ENCODE results near the gene MACROD2. TPM values are rescaled to one million over a fixed set of nuclear protein-coding genes. Genes with fewer than 3 reads are reported as not detected.

The MACROD2 gene
- total RNA-seq, 1 experiment from 2014 or later: 1.6 TPM

GRCh38 chr20:15784020-15784419, 1788.7 kb downstream of the MACROD2 start:
- Mint-ChIP-seq H3K36me3 (ENCODE audit: insufficient read depth in 1 of 3, low read depth in 3 of 3) (no peaks in the 10 kb centered on the region), H3K4me3 (no peak overlapping the region), H3K4me1 (peaks cover 20 to 25% of the 10 kb centered on the region in 2 experiments), H3K27ac (no peak overlapping the region), H3K9me3 (no peaks in the 10 kb centered on the region), H3K27me3 (ENCODE audit: low read depth) (no peaks in the 10 kb centered on the region)
- H3K23ac ChIP-seq (ENCODE audit: insufficient read length, low read depth, low read length): no peak overlapping the region
- H3K56ac ChIP-seq (ENCODE audit: insufficient read length, low read depth, low read length): no peak overlapping the region
- TF ChIP-seq, protein P1, sequence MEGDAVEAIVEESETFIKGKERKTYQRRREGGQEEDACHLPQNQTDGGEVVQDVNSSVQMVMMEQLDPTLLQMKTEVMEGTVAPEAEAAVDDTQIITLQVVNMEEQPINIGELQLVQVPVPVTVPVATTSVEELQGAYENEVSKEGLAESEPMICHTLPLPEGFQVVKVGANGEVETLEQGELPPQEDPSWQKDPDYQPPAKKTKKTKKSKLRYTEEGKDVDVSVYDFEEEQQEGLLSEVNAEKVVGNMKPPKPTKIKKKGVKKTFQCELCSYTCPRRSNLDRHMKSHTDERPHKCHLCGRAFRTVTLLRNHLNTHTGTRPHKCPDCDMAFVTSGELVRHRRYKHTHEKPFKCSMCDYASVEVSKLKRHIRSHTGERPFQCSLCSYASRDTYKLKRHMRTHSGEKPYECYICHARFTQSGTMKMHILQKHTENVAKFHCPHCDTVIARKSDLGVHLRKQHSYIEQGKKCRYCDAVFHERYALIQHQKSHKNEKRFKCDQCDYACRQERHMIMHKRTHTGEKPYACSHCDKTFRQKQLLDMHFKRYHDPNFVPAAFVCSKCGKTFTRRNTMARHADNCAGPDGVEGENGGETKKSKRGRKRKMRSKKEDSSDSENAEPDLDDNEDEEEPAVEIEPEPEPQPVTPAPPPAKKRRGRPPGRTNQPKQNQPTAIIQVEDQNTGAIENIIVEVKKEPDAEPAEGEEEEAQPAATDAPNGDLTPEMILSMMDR (conservative IDR thresholded peaks at IDR 0.05): no peak
- no peak overlapping the region for H2BK20ac ChIP-seq (ENCODE audit: low read depth, low read length, poor library complexity, severe bottlenecking)
- no peak overlapping the region for H3T11ph ChIP-seq (ENCODE audit: low read length)
- no peaks in the 10 kb centered on the region for H3K79me1 ChIP-seq (ENCODE audit: insufficient read depth, low read depth, low read length, poor library complexity, severe bottlenecking)
- no peak overlapping the region for H4K5ac ChIP-seq (ENCODE audit: insufficient read length, low read depth, low read length)
- H2AFZ ChIP-seq (ENCODE audit: low read length): no peak overlapping the region
- no peaks in the 10 kb centered on the region for H3K79me2 ChIP-seq (ENCODE audit: insufficient read depth, low read length)
- H4K8ac ChIP-seq (replicated peaks; ENCODE audit: insufficient read length, low read depth, low read length): no peak overlapping the region
- no peak overlapping the region for H3K9ac ChIP-seq (ENCODE audit: extremely low read depth, insufficient read length, low read length)
- H3K27me3 ChIP-seq (ENCODE audit: insufficient read depth, low read length): no peaks in the 10 kb centered on the region
- no peak overlapping the region for H3K18ac ChIP-seq (ENCODE audit: insufficient read length, low read depth, low read length)
- no peak overlapping the region for H2BK12ac ChIP-seq (ENCODE audit: insufficient read length, low read depth, low read length)
- H3K4me2 ChIP-seq (ENCODE audit: insufficient read depth, insufficient read length, low read length): no peak overlapping the region
- H3K9me3 ChIP-seq (ENCODE audit: control insufficient read depth, low read depth, low read length): no peaks in the 10 kb centered on the region
- H3K23me2 ChIP-seq (ENCODE audit: insufficient read length, low read depth, low read length, poor library complexity, severe bottlenecking): no peaks in the 10 kb centered on the region
- no peak overlapping the region for H2BK120ac ChIP-seq (ENCODE audit: low read depth, low read length, poor library complexity, severe bottlenecking)
- H2AK5ac ChIP-seq (ENCODE audit: insufficient read length, low read length): no peak overlapping the region
- H4K20me1 ChIP-seq (ENCODE audit: control insufficient read depth, insufficient read depth, insufficient read length): no peaks in the 10 kb centered on the region
- H2BK15ac ChIP-seq (ENCODE audit: low read depth, low read length): no peak overlapping the region
- no peak overlapping the region for H3K14ac ChIP-seq (ENCODE audit: insufficient read depth, low read length)
- H3K4ac ChIP-seq (ENCODE audit: low read depth, low read length): no peak overlapping the region
- no peak overlapping the region for H2BK5ac ChIP-seq (ENCODE audit: insufficient read length, low read length)
- DNase-seq: no peak
- H3K4me1 ChIP-seq (ENCODE audit: insufficient read depth, low read length): 0 out of 2 replicates have a peak, but pooled peaks cover 2% of the 10 kb centered on the region
- no peak overlapping the region for H4K91ac ChIP-seq (ENCODE audit: insufficient read length, low read depth, low read length)
- no CpG with 5 or more reads among the region's 3 CpGs for WGBS (ENCODE audit: extremely low coverage, insufficient read length, low lambda C conversion rate)
- no peak overlapping the region for H3K27ac ChIP-seq (ENCODE audit: insufficient read length, low read depth, low read length)

Measured in H9 (cell line).